Skeletal muscle satellite cell (primary cell): Measurements from ENCODE around the gene SCAF8.
A peak's percentile ranks its signal among the peaks of the same experiment; 100 is the strongest.
"Not testable (repeated sequence)": the region's sequence is repeated elsewhere in the genome, so short reads cannot be mapped to it uniquely, and the experiment has no call there.

Experiments used
- H3K27me3 ChIP-seq: 2 replicates; pipeline ENCODE4 v1.7.0; 2013; ENCODE audit warnings: low read length; ENCODE audit not compliant: control insufficient read depth, insufficient read depth
- H3K36me3 ChIP-seq: 2 replicates; pipeline ENCODE4 v1.7.0; 2013; ENCODE audit warnings: mild to moderate bottlenecking, control low read depth, low read length; ENCODE audit not compliant: insufficient read depth
- H3K4me1 ChIP-seq: 2 replicates; pipeline ENCODE4 v1.7.0; 2013; ENCODE audit warnings: low read length; ENCODE audit not compliant: control insufficient read depth, insufficient read depth
- H3K4me2 ChIP-seq: 2 replicates; pipeline ENCODE4 v1.7.0; 2013; ENCODE audit warnings: mild to moderate bottlenecking, low read length
- H3K4me3 ChIP-seq: 2 replicates; pipeline ENCODE4 v1.7.0; 2013; ENCODE audit warnings: low read length
- H3K9ac ChIP-seq: 2 replicates; pipeline ENCODE4 v1.7.0; 2013; ENCODE audit warnings: mild to moderate bottlenecking, low read depth, low read length, moderate library complexity
- H3K9me3 ChIP-seq: replicated peaks from 2 replicates; pipeline ENCODE4 v1.7.0; 2013; ENCODE audit warnings: mild to moderate bottlenecking, control low read depth, low read length

Gene SCAF8

DNA sequence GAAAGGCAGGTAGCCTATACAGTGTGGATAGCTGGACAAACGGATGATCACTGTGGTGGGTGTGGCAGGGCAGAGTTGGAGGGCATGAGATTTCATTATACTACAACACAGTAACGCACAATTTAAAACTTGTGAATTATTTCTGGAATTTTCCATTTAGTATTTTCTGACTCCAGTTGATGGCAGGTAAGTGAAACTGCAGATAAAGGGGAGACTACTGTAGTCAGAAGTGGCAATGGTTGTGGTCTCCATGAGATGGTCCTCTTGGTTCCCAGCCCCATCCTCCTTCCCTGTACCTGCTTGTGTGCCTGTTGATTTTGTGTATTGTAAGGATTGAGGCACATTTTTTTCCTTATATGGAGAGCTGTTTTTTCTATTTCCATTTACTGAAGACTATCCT lies 22.5 kb upstream of the SCAF8 start:
- Histone ChIP-seq H3K4me2 (no peak overlapping the region), H3K9ac (no peak overlapping the region), H3K27me3 (peaks cover 7% of the 10 kb centered on the region), H3K4me1 (no peaks in the 10 kb centered on the region), H3K9me3 (no peaks in the 10 kb centered on the region), H3K4me3 (no peak overlapping the region), H3K36me3 (no peaks in the 10 kb centered on the region)

DNA sequence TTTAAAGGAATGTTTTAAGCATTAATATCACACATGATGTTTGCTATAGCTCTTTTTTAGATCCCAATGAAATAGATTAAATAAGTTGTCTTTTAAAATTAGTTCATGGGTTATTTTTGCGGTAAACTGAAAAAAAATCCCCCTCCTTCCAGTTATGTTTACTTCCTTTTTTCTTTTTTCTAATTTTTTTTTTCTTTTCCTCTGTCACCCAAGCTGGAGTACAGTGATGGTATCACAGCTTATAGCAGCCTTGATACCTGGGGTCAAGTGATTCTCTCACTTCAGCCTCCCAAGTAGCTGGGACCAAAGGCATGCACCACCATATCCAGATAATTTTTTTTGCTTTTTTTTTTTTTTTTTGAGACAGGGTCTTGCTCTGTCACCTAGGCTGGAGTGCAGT lies 17.8 kb upstream of the SCAF8 start:
- H3K4me2 ChIP-seq = no peak overlapping the region
- H3K4me1 ChIP-seq = no peaks in the 10 kb centered on the region
- no peak overlapping the region for H3K4me3 ChIP-seq
- no peak overlapping the region for H3K9ac ChIP-seq
- no peaks in the 10 kb centered on the region for H3K27me3 ChIP-seq
- H3K9me3 ChIP-seq = no peaks in the 10 kb centered on the region
- H3K36me3 ChIP-seq = no peaks in the 10 kb centered on the region

DNA sequence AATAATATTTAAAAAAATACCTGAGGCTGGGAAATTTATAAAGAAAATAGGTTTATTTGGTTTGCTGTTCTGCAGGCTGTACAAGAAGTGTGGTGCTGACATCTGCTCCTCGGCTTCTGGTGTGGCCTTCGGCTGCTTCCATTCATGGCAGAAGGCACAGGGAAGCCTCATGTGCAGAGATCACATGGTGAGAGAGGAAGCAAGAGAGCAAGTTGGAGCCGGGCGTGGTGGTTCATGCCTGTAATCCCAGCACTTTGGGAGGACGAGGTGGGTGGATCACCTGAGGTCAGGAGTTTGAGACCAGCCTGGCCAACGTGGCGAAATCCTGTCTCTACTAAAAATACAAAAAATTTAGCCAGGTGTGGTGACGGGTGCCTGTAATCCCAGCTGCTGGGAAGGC lies 16.9 kb upstream of the SCAF8 start:
- not testable (repeated sequence) for H3K9me3 ChIP-seq, H3K9ac ChIP-seq, H3K4me2 ChIP-seq, H3K27me3 ChIP-seq, H3K4me3 ChIP-seq, H3K4me1 ChIP-seq, H3K36me3 ChIP-seq

DNA sequence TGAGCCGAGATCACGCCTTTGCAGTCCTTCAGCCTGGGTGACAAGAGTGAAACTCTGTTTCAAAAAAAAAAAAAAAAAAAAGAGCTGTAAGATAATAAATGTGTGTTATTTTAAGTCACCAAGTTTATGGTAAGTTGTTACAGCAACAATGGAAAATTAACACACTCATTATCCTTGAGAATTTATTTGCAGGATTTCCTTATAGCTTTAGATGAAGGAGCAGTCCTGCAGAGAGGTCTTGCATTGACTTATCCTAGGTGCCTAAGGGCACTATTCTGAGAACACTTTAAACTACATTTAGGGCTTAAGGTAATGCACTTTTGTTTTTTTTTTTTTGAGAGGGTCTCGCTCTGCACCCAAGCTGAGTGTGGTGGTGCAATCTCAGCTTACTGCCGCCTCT lies 13.8 kb upstream of the SCAF8 start:
- no peak overlapping the region for H3K4me3 ChIP-seq
- H3K4me1 ChIP-seq = no peaks in the 10 kb centered on the region
- no peak overlapping the region for H3K9ac ChIP-seq
- no peak overlapping the region for H3K4me2 ChIP-seq
- no peaks in the 10 kb centered on the region for H3K36me3 ChIP-seq
- H3K9me3 ChIP-seq = no peaks in the 10 kb centered on the region
- H3K27me3 ChIP-seq = no peaks in the 10 kb centered on the region

DNA sequence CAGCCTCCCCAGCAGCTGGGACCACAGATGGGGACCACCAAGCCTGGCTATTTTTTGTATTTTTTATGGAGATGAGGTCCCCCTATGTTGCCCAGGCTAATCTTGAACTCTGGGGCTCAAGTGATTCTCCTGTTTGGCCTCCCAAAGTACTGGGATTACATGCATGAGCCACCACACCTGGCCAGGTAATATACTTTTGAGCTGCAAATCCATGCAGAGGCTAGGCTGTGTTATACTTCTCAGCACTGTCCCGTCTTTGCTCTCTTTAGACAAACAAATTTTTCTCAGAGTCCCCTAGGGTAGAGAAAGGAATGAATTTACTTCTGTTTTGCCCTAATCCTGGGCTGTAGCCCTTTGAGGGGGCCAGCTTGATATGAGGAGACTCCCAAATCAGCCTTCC lies 13.4 kb upstream of the SCAF8 start:
- no peaks in the 10 kb centered on the region for H3K4me1 ChIP-seq
- no peaks in the 10 kb centered on the region for H3K36me3 ChIP-seq
- H3K4me2 ChIP-seq = no peak overlapping the region
- H3K27me3 ChIP-seq = no peaks in the 10 kb centered on the region
- H3K9me3 ChIP-seq = no peaks in the 10 kb centered on the region
- no peak overlapping the region for H3K9ac ChIP-seq
- no peak overlapping the region for H3K4me3 ChIP-seq

DNA sequence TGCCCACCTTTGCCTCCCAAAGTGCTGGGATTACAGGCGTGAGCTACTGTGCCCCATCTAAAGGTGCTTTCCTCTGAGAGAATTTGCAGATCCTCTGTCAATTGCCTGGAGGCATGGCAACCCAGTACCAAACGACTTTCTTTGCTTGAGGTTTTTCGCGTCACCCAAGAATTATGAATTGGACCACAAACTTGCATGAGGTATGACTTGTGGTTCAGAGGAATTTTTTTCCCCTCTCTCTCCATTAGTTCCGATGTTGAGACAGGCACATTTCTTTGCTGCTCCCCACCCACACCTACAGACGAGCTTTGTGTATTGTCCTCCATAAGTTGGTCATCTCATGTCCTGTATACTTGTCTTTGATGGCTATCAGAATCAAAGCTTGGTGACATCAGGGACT lies 11.8 kb upstream of the SCAF8 start:
- no peak overlapping the region for H3K9ac ChIP-seq
- H3K4me3 ChIP-seq = no peak overlapping the region

DNA sequence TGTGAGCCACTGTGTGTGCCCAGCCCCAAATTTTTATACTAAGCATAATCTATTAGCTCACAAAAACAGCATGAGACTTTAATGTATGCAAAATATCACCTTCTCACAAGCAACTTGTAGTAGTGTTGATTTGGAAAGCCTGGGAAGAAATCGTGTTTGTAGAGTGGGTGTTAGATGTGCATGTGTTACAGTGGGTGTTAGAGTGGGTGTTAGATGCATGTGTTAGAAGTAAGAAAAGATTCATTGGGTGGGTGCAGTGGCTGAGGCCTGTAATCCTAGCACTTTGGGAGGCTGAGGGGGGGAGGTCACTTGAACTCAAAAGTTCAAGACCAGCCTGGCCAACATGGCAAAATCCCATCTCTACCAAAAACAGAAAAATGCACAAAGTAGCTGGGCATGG lies 6.3 kb upstream of the SCAF8 start:
- H3K4me3 ChIP-seq = no peak overlapping the region
- H3K9me3 ChIP-seq = no peaks in the 10 kb centered on the region
- H3K4me1 ChIP-seq = no peaks in the 10 kb centered on the region
- H3K36me3 ChIP-seq = no peaks in the 10 kb centered on the region
- H3K27me3 ChIP-seq = no peaks in the 10 kb centered on the region
- H3K4me2 ChIP-seq = no peak overlapping the region
- H3K9ac ChIP-seq = no peak overlapping the region

More for the DNA sequence above, 11.8 kb upstream of the SCAF8 start:
- H3K9me3 ChIP-seq = no peaks in the 10 kb centered on the region
- H3K27me3 ChIP-seq = no peaks in the 10 kb centered on the region
- peak overlapping the region; percentile 19 for H3K4me2 ChIP-seq
- no peaks in the 10 kb centered on the region for H3K36me3 ChIP-seq
- no peaks in the 10 kb centered on the region for H3K4me1 ChIP-seq

DNA sequence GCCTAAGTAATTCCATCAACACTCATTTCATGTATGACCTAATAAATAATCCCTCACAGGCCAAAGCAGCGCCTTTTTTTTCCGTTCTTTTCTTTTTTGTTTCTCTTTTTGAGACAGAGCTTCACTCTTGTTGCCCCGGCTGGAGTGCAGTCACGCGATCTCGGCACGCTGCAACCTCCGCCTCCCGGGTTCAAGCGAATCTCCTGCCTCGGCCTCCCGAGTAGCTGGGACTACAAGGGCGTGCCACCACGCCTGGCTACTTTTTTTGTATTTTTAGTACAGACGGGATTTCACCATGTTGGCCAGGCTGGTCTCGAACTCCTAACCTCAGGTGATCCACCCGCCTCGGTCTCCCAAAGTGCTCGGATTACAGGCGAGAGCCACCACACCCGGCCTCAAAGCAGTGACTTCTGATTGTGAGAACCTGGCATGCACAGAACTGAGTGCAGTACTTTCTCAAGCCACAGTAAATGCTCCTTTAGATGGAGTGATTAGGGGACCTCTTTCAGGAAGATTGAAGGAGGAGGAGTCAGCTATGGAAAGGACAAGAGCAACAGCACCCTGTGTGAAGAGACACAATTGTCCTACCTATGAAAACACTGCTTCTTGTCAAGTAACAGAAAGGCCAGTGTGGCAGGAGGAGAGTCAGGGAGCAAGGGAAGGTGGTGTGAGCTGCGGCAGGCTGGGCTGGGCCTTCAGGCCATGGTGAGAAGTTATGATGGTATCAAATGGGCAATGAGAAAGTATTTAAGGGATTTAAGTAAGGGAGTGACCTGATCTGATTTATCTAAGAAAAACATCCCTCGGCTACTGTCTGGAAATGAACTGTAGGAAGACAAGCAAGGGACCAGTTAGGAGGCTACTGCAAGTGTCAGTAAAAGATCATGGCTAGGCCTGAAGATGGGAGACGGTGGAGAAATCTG lies 1.7 kb upstream of the SCAF8 start:
- H3K4me1 ChIP-seq = peaks cover 11% of the 10 kb centered on the region
- no peaks in the 10 kb centered on the region for H3K9me3 ChIP-seq
- no peaks in the 10 kb centered on the region for H3K27me3 ChIP-seq
- peaks cover 3% of the 10 kb centered on the region for H3K36me3 ChIP-seq
- H3K4me3 ChIP-seq = no peak overlapping the region
- H3K9ac ChIP-seq = no peak overlapping the region
- H3K4me2 ChIP-seq = no peak overlapping the region

DNA sequence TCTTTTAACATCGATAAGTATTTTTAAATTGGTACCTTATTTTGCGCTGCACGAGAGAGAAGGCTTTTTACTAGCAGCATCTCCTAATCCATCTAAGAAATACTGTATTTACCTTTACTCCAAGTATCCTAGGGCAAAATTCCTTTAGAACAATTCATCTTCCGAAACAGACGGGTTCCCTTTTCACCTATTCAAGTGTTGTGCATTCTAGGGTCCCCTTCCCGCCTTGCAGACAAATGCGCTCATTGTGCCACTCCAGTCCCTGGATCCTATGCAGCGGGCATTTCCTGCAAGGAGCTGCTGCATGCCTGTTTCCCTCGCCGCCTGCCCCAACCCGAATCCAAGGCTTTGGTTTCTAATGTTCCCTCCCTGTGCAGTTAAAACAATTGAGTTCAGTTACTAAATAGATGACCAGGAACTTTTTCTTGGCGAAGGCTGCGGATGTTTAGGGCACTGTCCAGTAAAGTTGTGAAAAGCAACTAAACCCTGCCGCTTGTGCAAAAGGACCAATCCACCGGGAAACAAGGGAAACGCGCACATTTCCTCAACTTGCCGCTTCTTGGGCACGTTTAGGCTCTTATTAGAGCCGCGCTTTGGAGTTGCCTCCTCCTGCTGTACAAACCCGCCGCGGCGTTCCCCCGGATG lies 556 bp upstream of the SCAF8 start:
- Histone ChIP-seq H3K4me1 (peaks cover 11% of the 10 kb centered on the region), H3K27me3 (no peaks in the 10 kb centered on the region), H3K4me3 (peak overlapping the region; percentile 76), H3K4me2 (peak overlapping the region; percentile 88), H3K9ac (peak overlapping the region; percentile 98), H3K36me3 (peaks cover 3% of the 10 kb centered on the region), H3K9me3 (no peaks in the 10 kb centered on the region)

DNA sequence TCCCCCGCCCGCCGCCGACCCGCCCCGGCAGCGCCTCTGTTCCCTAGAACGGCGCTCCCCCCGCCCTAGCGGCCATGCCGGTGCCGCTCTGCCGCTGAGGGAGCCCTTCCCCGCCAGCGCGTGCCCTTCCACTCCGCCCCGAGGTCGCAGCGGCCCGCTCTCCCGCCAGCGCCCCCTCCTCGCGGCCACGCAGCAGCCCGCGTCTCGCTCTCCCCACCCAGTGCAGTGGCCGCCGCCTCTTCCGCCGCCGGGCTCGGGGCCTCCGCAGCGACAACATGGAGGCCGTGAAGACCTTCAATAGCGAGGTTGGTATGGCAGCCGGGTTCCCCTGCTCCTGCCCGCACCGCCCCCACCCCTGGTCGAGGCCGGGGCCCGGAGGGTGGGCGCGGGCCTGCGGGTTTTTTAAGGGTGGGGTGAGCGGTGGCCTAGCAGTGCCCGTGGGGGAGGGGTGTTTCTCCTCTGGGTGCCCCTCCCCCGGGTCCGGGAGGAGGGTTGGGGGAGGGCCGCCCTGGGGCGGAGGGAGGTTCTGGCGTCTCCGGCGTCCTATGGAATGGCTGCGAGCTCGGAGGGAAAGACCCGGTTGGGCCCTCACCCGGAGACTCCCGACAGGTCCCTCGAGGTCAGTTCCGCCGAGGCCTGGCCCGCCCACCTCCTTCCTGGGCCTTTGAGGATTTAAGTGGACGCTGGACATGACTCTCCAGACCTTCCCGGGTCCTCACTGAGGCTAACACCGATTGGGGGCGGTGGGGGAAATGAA lies 588 bp downstream of the SCAF8 start:
- Histone ChIP-seq H3K4me3 (peak overlapping the region; percentile 76), H3K36me3 (peaks cover 3% of the 10 kb centered on the region), H3K9ac (peak overlapping the region; percentile 98), H3K27me3 (no peaks in the 10 kb centered on the region), H3K9me3 (no peaks in the 10 kb centered on the region), H3K4me2 (peak overlapping the region; percentile 83), H3K4me1 (peaks cover 18% of the 10 kb centered on the region)

DNA sequence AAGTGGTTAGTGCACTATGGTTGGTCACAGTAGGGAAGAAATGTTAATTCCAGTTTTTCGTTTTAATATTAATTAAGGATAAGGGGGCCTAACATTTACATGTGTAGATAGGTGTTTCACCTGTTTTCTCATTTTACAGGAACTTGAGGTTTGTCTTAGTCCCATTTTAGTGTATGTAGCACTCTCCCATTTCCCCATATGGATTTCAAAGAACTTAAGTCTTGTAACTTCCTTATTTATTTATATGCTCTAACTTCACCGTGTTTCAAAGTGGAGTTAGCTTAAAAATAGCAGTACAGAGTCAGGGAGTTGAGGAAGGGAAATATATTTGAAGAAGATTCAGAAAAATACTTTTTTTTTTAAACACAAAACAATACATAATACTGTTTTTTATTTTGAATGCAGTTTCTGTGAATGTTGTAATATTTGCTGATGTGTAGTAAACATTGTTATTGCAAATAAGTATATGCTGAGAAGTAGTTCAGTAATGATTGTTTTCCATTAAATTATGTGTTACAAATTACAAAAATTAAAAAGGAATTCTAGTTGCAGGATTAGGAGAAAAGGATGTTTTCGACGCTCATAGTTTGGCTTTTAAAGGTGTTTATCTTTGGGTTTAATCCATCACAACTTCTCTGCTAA lies 3.5 kb downstream of the SCAF8 start:
- no peak overlapping the region for H3K9ac ChIP-seq
- no peak overlapping the region for H3K4me3 ChIP-seq
- H3K4me1 ChIP-seq = peaks cover 21% of the 10 kb centered on the region
- H3K4me2 ChIP-seq = no peak overlapping the region
- H3K9me3 ChIP-seq = no peaks in the 10 kb centered on the region
- H3K27me3 ChIP-seq = no peaks in the 10 kb centered on the region
- peaks cover 3% of the 10 kb centered on the region for H3K36me3 ChIP-seq
